Activated CD4-positive, alpha-beta T cell treated with anti-CD3 and anti-CD28 coated beads, Interleukin-2, amount 10 ng/mL, durations not matched to agents 7 days and 5 days (primary cell): ENCODE measurements around the gene ACSBG1. TPM values are rescaled to one million over a fixed set of nuclear protein-coding genes. Genes with fewer than 3 reads are reported as not detected.

ENCODE experiments used
- CTCF ChIA-PET: fragments of 350-600 bp; sonication (Branson Sonifier 250); formaldehyde crosslinking; loops from one replicate; lab custom pipeline; 2021; ENCODE audit warnings: antibody characterized with exemption; lab: Charles Lee
- POLR2A ChIA-PET: fragments of 350-600 bp; sonication (Branson Sonifier 250); formaldehyde crosslinking; loops from one replicate; lab custom pipeline; 2021; ENCODE audit warnings: antibody characterized with exemption; lab: Charles Lee
- DNase-seq: peaks from one replicate; pipeline ENCODE4 v3.0.0-alpha.2; 2020
- H3K27ac Mint-ChIP-seq: one replicate; pipeline ENCODE4 v1.8.0; 2021; ENCODE audit warnings: mild to moderate bottlenecking, moderate library complexity, mixed read lengths
- H3K27me3 Mint-ChIP-seq: one replicate; pipeline ENCODE4 v1.8.0; 2021; ENCODE audit warnings: mixed read lengths
- H3K36me3 Mint-ChIP-seq: one replicate; pipeline ENCODE4 v1.8.0; 2021; ENCODE audit warnings: low read depth, mixed read lengths
- H3K4me1 Mint-ChIP-seq: one replicate; pipeline ENCODE4 v1.8.0; 2021; ENCODE audit warnings: mixed read lengths
- H3K4me3 Mint-ChIP-seq: one replicate; pipeline ENCODE4 v1.8.0; 2021; ENCODE audit warnings: mild to moderate bottlenecking, moderate library complexity, mixed read lengths
- H3K9me3 Mint-ChIP-seq: one replicate; pipeline ENCODE4 v1.8.0; 2021; ENCODE audit warnings: mixed read lengths
- total RNA-seq, 2 experiments: library from RNA; stranded (reverse); gene quantifications; one replicate each; pipeline ENCODE4 v1.2.3, GENCODE V29; 2021

The ACSBG1 gene
- total RNA-seq, 2 experiments from 2014 or later = not detected

DNA sequence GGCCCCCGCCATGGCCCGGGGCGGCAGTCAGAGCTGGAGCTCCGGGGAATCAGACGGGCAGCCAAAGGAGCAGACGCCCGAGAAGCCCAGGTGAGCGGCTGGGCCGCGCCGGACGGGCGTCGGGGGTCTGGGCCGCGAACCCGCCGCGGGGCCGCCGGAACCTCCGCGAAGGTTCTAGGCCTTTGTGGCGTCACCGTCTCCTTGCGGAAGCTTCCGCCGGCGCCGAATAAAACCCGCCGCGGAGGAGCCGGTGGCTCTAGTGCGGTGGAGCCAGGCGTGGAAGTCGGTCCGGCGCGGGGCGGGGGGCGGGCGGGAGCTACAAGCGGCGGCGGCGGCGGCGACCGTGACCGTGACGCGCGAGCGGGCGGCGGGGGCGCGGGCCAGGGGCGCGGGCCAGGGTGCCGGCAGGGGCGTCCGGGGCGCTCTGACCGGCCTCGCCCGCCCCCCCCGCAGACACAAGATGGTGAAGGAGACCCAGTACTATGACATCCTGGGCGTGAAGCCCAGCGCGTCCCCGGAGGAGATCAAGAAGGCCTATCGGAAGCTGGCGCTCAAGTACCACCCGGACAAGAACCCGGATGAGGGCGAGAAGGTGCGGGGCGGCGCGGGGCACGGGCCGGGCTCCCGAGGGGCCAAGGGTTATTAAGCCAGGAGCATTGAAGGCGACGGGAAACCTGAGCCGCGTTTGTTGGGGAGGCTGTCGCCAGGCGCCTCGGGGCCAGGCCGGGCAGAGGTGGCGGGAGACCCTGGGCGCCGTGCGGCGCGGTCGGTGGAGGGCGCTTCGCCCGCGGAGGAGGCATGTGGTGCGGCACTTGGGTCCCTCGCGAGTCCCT lies 30.2 kb upstream of the ACSBG1 start, which contains the start of gene DNAJA4:
Gene DNAJA4 (plus strand): TSS at position 259 of the 833 bp plus-strand sequence. CDS start 202 bp downstream, at position 461.
- DNase-seq = peak; percentile 71
- H3K27me3 Mint-ChIP-seq = no peaks in the 10 kb centered on the region
- peak within 1 kb of the TSS; percentile 89 for H3K27ac Mint-ChIP-seq
- POLR2A ChIA-PET = interaction anchor here (1.3 to 1.6 kb wide), 2 partner anchors 35 to 173 kb away, joined by 4 to 5 read pairs; partner anchors contain the start of genes IREB2 and SKIC8
- H3K9me3 Mint-ChIP-seq = no peaks in the 10 kb centered on the region
- H3K4me1 Mint-ChIP-seq = peaks cover 28% of the 10 kb centered on the region
- H3K4me3 Mint-ChIP-seq = peak within 1 kb of the TSS; percentile 78
- no peaks in the 10 kb centered on the region for H3K36me3 Mint-ChIP-seq
- CTCF ChIA-PET = interaction anchor here (0.7 to 3.8 kb wide), 9 partner anchors 8 to 133 kb away, joined by 3 to 13 read pairs (median 4); partner anchors contain the start of genes CIB2 and SKIC8

DNA sequence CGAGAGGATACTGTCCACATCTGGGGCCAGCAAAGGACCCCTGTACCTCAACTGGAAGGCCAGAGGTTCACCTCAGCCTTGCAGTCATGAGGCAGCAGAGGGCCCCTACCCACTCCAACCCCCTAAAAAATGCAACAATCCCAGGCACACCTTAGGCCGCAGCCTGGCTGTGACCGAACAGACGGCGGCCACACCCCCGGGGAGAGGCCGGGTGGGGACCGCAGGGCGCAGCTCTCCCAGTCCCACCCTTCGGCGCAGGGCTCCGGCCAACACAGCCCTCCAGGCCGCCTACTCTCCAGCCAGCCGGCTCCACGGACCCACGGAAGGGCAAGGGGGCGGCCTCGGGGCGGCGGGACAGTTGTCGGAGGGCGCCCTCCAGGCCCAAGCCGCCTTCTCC lies 29.5 kb upstream of the ACSBG1 start:
- Mint-ChIP-seq H3K4me1 (peaks cover 26% of the 10 kb centered on the region), H3K4me3 (peak overlapping the region; percentile 56), H3K9me3 (no peaks in the 10 kb centered on the region), H3K27ac (peak overlapping the region; percentile 78), H3K36me3 (no peaks in the 10 kb centered on the region), H3K27me3 (no peaks in the 10 kb centered on the region)
- ChIA-PET POLR2A (interaction anchor here (1.3 to 1.6 kb wide), 2 partner anchors 36 to 174 kb away, joined by 4 to 5 read pairs; partner anchors contain the start of genes IREB2 and SKIC8), CTCF (interaction anchor here (0.7 to 3.8 kb wide), 5 partner anchors 9 to 36 kb away, joined by 3 to 13 read pairs (median 3); partner anchors contain the start of gene SKIC8)
- DNase-seq = no peak

DNA sequence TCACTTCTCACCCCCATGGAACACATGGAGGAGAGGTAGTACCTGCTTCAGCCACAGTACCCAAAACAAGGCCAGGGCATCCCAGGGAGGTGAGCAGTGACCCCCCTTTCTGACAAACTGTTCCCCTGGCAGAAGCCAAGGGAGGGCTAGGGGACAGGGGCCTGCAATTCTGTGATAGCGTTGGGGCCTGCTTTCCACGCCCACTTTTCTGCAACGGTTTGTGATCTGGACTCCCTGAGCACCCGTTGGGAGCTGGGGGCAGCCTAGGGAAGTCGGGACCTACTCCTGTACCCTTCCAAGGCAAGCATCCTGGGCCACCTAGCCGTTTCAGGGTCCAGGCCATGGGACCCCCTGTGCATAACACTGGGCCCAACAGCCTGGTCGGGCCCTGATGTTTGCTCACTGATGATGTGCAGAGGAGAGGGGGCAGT lies 29.0 kb upstream of the ACSBG1 start:
- POLR2A ChIA-PET = no interaction called here
- Mint-ChIP-seq H3K4me3 (peak overlapping the region; percentile 56), H3K36me3 (no peaks in the 10 kb centered on the region), H3K27me3 (no peaks in the 10 kb centered on the region), H3K27ac (peak overlapping the region; percentile 78), H3K4me1 (peaks cover 22% of the 10 kb centered on the region), H3K9me3 (no peaks in the 10 kb centered on the region)
- DNase-seq = no peak
- CTCF ChIA-PET = interaction anchor here (3.8 kb wide), 1 partner anchor 22 kb away, joined by 11 read pairs; no protein-coding TSS in a partner anchor

DNA sequence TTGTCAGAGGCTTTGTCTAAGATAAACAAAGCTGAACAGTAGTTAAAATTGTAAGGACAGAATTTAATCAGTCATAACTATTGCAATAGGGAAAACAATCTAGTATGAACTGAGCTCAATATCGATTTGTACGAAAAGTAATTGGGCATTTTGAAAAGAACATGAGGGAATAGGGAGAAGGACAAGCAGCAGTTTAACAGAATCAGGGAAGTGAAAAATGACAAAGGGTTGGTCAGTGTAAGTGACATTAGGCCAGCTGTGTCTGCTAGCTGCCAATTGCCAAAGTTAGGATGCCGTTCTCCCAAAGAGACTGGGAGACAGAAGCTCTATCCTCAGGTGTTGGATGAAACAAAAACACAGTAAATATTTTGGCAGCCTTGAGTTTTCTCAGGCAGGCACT lies 26.7 kb upstream of the ACSBG1 start:
- ChIA-PET CTCF (interaction anchor here (1.0 kb wide), 1 partner anchor 22 kb away, joined by 3 read pairs; no protein-coding TSS in a partner anchor), POLR2A (no interaction called here)
- H3K4me1 Mint-ChIP-seq = peaks cover 11% of the 10 kb centered on the region
- H3K36me3 Mint-ChIP-seq = no peaks in the 10 kb centered on the region
- no peak for DNase-seq
- H3K27ac Mint-ChIP-seq = no peak overlapping the region
- no peaks in the 10 kb centered on the region for H3K9me3 Mint-ChIP-seq
- no peaks in the 10 kb centered on the region for H3K27me3 Mint-ChIP-seq
- no peak overlapping the region for H3K4me3 Mint-ChIP-seq

DNA sequence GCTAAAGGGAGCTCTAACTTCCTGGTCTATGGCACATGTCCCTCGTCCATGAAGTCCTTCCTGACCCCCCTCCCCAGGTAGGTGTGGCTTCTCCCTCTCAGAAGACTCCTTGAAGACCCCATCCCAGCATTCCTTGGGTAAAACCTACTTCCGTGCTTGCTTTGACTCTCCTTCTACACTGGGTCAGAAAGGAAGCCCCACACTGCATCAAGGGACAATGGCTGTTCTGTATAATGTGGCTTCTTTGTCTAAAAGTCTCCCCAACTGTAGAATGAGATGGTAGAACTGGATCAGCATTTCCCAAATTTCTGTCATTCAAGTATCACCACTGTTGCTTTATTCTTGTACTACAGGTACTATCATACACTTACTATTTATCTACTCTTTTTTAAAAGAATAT lies 26.1 kb upstream of the ACSBG1 start:
- H3K27me3 Mint-ChIP-seq = no peaks in the 10 kb centered on the region
- POLR2A ChIA-PET = no interaction called here
- H3K4me3 Mint-ChIP-seq = no peak overlapping the region
- peaks cover 5% of the 10 kb centered on the region for H3K4me1 Mint-ChIP-seq
- no peak for DNase-seq
- no peaks in the 10 kb centered on the region for H3K9me3 Mint-ChIP-seq
- no peaks in the 10 kb centered on the region for H3K36me3 Mint-ChIP-seq
- CTCF ChIA-PET = interaction anchor here (1.0 kb wide), 1 partner anchor 21 kb away, joined by 3 read pairs; no protein-coding TSS in a partner anchor
- no peak overlapping the region for H3K27ac Mint-ChIP-seq

DNA sequence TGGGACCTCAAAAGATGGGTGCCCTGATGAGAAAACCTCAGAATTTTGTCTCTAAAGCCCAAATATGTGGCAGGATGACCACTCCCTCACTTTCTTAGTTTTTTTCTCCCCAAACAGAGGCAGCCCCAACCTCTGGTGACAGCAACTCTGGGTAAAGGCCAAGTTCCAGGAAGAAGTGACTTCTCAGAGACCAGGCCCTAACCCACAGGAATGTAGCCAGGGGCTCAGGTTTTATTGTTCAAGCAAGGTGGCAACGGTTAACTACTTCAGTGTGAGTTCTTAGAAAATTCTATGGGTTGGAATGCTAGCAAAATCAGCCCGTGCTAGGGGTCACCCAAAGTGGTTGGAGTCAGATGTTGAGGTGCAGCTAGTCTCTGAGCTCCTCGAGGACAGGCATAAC lies 24.9 kb upstream of the ACSBG1 start:
- Mint-ChIP-seq H3K9me3 (no peaks in the 10 kb centered on the region), H3K4me1 (no peaks in the 10 kb centered on the region), H3K27ac (no peak overlapping the region), H3K27me3 (no peaks in the 10 kb centered on the region), H3K36me3 (no peaks in the 10 kb centered on the region), H3K4me3 (no peak overlapping the region)
- DNase-seq = no peak
- POLR2A ChIA-PET = no interaction called here
- CTCF ChIA-PET = no interaction called here

DNA sequence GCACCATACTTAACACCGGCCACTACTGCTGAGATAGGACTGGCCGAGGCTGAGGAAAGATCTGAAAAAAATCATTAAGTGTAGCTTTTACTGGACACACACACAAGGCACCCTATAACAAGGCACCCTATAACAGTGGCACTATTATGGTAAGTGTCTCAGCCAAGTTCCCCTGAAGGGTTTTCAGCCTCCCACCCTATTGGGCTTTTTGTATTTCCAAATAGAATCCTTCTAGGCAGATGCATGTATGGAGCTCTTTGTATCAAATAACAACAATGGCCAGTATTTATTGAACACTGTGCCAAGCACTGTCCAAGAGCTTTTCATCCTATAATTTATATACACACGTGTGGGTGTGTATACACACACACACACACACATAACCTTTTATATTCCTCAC lies 23.3 kb upstream of the ACSBG1 start:
- H3K36me3 Mint-ChIP-seq = no peaks in the 10 kb centered on the region
- H3K27ac Mint-ChIP-seq = no peak overlapping the region
- no peaks in the 10 kb centered on the region for H3K27me3 Mint-ChIP-seq
- no peak for DNase-seq
- H3K4me1 Mint-ChIP-seq = no peaks in the 10 kb centered on the region
- H3K4me3 Mint-ChIP-seq = no peak overlapping the region
- ChIA-PET CTCF (interaction anchor here (0.6 to 1.3 kb wide), 2 partner anchors 8 to 340 kb away, joined by 3 to 5 read pairs; no protein-coding TSS in a partner anchor), POLR2A (no interaction called here)
- no peaks in the 10 kb centered on the region for H3K9me3 Mint-ChIP-seq

DNA sequence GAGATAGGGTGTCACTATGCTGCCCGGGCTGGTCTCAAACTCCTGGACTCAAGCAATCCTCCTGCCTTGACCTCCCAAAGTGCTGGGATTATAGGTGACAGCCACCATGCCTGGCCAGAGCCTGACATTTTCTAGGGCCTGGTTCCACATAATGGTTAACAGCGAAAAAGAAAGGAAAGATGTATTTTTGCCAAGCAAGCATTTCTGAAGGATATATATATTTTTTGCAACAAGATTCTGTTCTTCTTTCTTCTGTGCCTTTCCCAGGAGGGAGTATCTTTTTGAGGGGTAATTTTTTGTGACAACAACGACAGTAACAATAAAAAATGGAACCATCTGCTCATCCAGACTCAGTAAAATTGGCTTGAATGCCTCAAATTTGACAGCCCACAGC lies 21.7 kb upstream of the ACSBG1 start:
- CTCF ChIA-PET = interaction anchor here (1.0 to 2.9 kb wide), 2 partner anchors 9 to 53 kb away, joined by 3 to 13 read pairs; partner anchors contain the start of gene DNAJA4
- H3K27ac Mint-ChIP-seq = no peak overlapping the region
- DNase-seq = no peak
- H3K9me3 Mint-ChIP-seq = no peaks in the 10 kb centered on the region
- H3K4me1 Mint-ChIP-seq = no peaks in the 10 kb centered on the region
- H3K36me3 Mint-ChIP-seq = no peaks in the 10 kb centered on the region
- H3K27me3 Mint-ChIP-seq = no peaks in the 10 kb centered on the region
- H3K4me3 Mint-ChIP-seq = no peak overlapping the region
- POLR2A ChIA-PET = no interaction called here

DNA sequence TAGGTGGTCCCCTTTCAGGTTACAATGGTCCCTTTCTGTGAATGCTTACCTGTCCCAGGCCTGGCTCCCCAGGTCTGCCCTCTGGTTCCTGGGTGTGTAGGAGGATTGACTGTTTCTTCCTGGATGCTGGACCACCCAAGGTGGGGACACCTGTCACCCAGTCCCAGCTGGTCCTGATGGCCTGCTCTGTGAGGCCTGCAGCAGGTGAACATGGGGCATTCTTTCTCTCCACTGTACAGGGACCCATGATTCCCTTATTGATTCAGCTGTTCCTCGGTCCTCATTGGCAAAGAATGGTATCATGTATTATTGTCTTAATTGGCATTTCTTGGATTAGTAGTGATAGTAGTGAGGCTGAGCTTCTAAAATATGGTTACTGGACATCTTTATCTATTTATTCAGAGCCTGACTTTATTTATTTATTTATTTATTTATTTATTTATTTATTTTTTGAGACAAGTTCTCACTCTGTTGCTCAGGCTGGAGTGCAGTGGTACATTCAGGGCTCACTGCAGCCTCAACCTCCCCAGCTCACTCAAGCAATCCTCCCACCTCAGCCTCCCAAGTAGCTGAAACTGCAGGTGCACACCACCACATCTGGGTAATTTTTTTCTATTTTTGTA lies 21.2 kb upstream of the ACSBG1 start:
- Mint-ChIP-seq H3K27ac (no peak overlapping the region), H3K9me3 (no peaks in the 10 kb centered on the region), H3K27me3 (no peaks in the 10 kb centered on the region), H3K4me1 (no peaks in the 10 kb centered on the region), H3K36me3 (no peaks in the 10 kb centered on the region), H3K4me3 (no peak overlapping the region)
- DNase-seq = no peak
- POLR2A ChIA-PET = interaction anchor here (0.7 kb wide), 1 partner anchor 10 kb away, joined by 5 read pairs; no protein-coding TSS in a partner anchor
- CTCF ChIA-PET = interaction anchor here (0.5 to 2.9 kb wide), 2 partner anchors 10 to 292 kb away, joined by 3 to 13 read pairs; partner anchors contain the start of gene DNAJA4

DNA sequence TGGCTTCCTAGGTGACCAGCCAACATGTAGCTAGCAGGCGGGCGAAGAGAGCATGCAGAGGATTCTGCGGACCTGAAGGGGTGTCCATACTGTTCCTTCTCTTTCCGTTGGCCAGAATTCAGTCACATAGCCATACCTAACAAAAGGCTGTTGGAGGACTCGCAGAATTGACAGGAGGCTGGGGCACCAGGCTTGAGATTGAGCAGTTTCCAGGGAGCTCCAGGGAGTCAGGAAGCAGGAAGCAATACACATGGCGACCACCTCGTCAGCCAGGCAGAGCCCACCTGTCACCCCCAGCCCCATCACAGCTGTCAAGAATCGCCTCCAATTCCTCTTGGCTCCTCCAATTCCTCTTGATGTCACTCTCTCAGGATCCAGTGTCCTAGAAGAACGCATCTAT lies 16.8 kb upstream of the ACSBG1 start:
- H3K9me3 Mint-ChIP-seq = no peaks in the 10 kb centered on the region
- POLR2A ChIA-PET = no interaction called here
- CTCF ChIA-PET = interaction anchor here (1.2 kb wide), 1 partner anchor 9 kb away, joined by 5 read pairs; no protein-coding TSS in a partner anchor

DNA sequence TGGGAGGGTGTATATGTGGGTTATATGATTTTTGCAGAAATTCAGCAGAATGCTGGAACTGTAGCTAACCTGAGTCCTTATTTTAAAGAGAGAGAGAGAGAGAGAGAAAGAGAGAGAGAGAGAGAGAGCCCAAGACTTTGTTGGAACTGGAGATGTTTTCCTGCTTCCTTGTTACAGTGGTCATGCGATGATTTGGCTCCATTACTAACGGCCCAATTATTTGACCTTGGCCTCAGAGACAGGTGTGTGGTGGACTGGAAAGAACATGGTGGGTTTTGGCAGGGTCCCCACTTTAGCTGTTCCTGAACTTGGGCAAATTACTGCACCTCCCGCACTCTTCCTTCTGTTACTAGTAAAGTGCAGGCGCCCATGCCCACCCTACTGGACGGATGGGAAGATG lies 14.8 kb upstream of the ACSBG1 start:
- no peak for DNase-seq
- Mint-ChIP-seq H3K27ac (no peak overlapping the region), H3K27me3 (no peaks in the 10 kb centered on the region), H3K4me3 (no peak overlapping the region), H3K4me1 (no peaks in the 10 kb centered on the region), H3K36me3 (no peaks in the 10 kb centered on the region), H3K9me3 (no peaks in the 10 kb centered on the region)
- ChIA-PET POLR2A (no interaction called here), CTCF (no interaction called here)

More for the DNA sequence above, 16.8 kb upstream of the ACSBG1 start:
- Mint-ChIP-seq H3K4me3 (no peak overlapping the region), H3K4me1 (no peaks in the 10 kb centered on the region), H3K27me3 (no peaks in the 10 kb centered on the region), H3K27ac (no peak overlapping the region), H3K36me3 (no peaks in the 10 kb centered on the region)
- DNase-seq = no peak

DNA sequence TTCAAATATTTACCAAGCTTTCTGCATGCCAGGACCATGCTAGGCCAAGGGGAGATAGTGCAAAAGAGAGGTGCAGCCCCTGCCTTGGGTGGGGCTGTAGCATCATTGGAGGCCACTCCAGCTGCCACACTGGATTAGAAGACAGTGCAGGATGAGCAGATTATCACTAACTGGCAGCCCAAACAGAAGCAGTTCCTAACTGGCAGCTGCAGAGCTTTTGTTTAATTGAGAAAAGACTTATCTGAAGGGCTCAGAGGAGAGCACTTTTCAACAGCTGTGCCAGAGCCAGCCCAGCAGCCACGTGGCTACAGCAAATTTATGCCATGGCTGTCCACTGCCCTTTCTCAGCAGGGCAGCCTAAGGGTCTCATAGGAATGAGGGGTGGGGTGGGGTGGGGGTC lies 13.5 kb upstream of the ACSBG1 start:
- H3K27me3 Mint-ChIP-seq = no peaks in the 10 kb centered on the region
- ChIA-PET POLR2A (no interaction called here), CTCF (interaction anchor here (1.3 kb wide), 1 partner anchor 23 kb away, joined by 3 read pairs; no protein-coding TSS in a partner anchor)
- DNase-seq = no peak
- H3K4me1 Mint-ChIP-seq = no peaks in the 10 kb centered on the region
- no peaks in the 10 kb centered on the region for H3K9me3 Mint-ChIP-seq
- H3K36me3 Mint-ChIP-seq = no peaks in the 10 kb centered on the region
- no peak overlapping the region for H3K4me3 Mint-ChIP-seq
- H3K27ac Mint-ChIP-seq = no peak overlapping the region
